Fibroblast of skin of back (primary cell): ENCODE measurements around the gene MRPL36.

Source experiments
- DNase-seq: peaks from one replicate; pipeline ENCODE4 v3.0.0-alpha.2; 2013

MRPL36 gene

DNA sequence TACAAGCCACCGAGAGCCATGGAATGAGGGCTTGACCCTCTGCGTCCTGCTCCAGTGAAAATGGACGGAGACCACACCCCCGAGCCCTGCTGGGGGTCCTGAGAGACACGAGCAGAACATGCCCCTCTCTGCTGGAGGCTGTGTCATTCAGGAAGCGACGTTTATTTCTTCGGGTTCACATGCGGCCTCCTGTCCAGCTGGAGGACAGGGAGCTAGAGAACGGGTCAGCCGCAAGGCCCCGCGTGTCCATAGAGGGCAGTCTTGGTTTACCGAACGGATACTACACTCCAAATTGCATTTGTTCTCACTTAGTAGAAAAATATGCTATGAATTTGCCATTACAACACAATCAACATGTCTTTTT lies 36.1 kb downstream of the MRPL36 start:
- DNase-seq = peak; percentile 61

DNA sequence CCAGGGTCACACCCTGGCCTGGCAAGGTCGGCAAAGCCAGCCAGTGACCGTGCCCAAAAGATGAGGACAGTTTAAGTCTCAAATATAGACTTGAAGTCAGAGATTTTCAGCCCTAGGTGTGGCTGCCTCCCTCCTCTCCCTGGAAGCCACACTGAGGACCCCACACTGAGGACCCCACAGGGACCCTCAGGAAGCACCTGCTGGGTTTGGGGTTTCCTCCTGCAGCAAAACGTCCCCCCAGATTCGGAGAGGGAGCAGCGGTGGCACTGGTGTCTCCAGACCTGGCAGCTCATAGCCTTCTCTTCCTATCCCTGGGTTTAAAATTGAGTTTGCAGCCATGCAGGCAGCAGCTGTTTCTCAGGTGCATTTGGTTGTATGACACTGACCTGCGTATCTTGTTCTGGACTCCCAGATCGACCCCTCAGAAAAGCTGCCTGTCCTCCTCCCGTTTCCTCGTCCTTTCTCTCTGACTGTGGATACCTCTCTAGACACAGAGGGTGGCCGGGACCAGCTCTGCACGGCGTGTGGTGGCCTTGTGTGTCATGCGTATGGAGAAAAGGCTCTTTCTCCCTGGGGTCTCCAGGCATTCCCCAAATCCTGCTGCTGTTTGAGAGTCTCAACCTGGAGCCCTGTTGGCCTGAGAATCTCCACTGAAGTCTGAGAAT lies 36.6 kb downstream of the MRPL36 start:
- DNase-seq = no peak

DNA sequence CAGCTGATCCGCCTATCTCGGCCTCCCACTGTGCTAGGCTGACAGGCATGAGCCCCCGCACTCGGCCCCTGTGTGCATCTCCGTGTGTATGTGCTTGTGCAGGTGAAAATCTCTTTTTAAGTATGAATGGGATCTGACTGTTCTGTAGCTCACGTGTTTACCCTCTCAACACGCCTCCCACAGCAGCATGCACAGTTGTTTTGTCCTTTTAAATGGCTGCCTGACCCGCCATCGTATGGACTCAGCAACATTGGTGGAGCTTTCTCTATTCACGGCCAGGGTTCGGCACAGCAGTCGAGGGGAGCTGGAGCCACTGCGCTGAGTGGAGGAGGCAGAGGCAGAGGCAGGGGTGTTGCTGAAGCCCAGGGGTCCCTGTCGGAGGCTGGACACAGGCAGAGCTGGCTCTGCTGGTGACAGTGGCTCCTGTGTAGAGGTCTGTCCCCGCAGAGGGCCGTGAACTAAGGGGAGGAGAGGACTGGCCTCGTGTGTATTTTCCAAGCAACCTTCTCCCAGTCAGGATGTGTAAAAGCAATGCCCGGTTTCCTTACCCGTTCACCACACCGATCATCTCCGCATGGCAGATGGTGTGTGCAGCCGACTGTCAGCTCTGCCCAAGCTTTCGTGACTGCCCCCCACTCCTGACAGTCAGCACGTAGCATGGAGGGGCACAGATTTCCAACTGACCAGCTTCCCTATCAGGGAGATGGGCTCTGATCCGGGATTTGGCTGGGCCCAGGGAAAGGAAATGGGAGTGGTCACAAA lies 37.3 kb downstream of the MRPL36 start:
- DNase-seq = no peak

DNA sequence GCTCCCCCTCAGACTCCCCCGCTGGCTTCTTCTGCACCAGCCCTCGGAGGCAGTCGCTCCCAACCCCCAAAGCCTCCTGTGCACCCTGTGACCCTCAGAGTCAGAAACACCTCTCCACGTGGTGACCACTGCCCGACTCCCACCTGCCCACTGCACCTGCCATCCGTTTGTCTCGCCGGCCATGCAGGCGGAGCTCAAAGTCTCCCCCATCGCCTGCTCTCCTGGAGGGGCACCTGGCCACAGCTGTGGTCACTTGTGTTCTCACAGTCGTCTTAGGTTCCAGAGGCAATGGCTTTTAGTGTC lies 38.2 kb downstream of the MRPL36 start:
- no peak for DNase-seq

DNA sequence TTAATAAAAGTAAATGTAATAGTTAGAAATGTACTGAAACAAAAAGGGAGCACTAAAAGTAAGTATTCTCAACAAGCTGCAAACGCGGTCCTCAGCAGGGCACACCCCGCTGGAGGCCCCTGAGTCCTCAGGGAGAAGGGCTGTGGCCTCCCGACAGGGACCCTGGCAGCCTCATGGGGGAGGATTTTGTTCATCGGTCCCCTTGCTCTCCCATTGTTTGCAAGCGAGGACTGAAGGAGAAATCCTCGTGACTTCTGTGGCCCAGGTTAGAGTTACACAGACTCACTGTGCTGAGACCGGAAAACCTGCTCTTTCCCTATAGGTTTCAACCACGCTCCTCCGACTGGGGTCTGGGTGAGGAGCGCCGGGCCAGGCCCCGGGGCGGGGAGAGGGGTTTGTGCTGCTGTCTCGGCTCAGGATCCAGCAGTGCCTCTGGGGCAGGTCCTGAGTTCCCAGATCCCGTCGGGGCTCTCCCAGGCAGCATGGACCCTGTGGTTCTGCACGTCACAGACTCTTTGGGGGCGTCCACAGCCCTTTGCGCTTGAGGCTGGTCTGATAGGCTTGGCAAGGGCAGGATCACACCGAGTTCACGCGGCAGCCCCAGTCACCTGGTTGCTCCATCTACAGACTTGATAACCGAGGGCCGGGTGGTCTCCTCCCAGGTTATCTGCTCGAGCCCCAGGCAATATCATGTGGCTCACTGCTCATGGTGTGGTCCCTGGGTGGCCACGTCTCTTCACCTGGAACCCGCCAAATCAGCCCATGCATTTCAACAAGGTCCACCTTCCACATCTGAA lies 38.8 kb downstream of the MRPL36 start:
- no peak for DNase-seq

DNA sequence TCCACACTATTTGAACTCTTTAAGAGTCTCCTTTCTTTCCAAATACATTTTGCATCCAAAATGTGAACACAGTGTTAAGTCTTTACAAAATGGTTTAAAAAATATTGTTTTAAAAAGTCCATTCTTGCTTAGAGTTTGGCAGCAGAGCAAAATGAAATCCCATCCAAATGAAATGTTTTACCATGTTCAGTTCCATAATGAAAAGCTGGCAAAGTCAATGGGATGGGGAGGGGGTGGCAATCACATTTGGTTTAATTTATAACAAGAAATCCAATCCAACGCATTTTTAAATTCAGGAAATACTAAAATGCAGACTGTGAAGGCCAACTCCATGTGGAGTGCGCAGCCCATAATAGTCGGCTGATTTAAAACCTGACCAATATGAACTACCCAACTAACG lies 39.4 kb downstream of the MRPL36 start:
- DNase-seq = no peak

DNA sequence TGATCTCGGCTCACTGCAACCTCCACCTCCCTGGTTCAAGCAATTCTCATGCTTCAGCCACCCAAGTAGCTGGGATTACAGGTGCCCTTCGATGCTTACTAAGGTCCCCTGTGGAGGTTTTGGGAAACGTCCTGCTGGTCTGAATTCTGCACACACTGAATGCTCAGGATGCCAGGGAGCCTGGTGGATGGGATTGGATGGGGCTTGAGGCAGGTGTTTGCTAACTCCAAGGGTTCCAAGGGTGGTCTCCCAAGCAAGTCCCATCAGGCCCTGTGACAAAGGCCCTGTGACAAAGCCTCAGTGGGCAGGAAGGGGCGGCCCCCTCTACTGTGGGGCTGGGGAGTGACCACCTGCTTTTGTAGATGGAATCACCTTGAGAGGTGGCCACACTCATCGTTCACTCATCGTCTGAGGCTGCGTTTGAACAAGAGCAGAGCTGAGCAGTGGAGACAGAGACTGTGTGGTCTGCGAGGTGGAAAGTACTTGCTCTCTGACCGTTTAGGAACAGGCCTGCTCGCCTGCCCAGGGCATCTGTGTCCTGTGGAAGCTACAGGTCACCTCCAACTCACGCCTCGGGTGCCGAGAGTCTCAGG lies 40.2 kb downstream of the MRPL36 start:
- DNase-seq = no peak

DNA sequence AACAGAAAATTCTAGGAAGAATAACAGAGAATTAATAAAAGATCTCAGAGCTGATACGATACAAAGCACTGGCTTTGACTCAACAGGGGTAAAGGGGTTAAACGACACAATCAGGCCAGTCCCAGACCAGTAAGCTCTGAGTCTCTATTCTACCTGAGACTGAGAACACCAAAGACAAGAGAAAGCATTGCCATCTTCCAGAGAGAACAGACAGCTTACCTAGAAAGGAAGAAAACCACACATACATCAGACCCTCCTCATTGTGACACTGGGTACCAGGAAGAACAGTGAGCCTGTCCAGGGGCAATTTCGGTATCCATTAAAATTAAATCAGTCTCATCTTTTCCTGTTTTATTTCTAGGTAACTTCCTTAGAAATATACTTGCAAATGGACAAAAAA lies 41.1 kb downstream of the MRPL36 start:
- no peak for DNase-seq

DNA sequence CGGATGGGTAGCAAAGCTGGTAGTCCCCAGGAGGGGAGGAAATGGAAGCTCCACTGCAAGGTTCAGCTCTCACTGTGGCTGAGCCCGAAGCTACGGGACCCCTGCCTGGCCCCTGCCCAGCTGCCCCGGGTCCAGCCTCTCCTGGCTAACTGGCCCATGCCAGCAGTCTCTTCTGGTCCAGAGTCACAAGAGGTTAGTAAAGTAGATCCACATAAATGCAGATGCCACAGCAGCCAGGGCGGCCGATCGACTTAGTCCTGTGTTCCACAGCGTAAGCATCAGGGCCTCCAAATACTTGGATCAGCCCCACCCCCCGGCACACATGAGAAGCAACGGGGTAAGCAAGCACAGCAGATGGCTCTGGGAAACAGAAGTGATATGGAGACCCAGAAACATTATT lies 42.1 kb downstream of the MRPL36 start:
- DNase-seq = no peak

DNA sequence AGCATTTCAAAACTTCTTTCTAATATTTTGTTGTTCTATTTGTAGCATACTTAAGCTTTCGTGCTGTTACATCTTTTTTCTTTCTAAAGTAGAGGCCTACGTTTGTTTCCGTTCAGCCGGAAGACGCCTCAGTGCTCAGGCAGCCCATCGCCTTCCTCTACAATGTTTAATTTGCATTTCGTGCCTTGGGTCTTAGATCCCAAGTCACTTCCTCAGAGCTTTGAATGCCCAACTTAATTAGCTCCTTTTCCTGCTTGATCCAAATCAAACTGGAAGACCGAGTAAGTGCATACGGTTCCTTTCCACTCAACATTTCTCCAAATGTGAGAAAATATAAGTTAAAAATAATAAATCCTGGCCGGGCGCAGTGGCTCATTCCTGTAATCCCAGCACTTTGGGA lies 43.2 kb downstream of the MRPL36 start:
- DNase-seq = no peak

DNA sequence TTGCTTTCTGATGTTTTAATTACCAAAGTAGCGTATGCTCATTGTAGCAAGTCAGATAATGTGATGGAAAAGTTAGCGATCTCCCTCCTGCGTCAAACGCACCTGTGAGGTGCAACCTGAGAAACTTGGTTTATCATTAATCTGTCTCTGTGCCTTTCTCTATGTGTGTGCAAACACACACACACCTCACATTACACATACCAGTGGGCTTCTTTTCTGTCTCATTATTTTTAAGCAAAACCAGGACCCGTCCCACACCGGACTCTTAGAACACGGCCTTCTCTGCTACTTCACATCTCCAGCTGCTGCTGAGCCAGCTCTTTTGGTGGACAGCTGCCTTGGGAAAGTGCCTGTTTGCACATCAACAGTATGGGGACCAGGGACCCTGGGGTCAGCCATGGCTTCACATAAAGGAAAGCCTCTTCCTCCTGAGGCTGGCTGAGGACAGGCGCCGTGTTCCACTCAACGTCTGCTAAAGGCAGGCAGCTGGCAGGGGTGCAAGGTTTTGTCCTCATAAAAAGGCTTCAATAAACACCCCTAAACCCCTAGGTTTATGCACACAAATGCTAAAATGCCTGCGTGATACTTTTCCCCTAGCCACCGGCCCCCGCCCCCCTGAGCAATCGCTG lies 44.2 kb downstream of the MRPL36 start:
- no peak for DNase-seq

DNA sequence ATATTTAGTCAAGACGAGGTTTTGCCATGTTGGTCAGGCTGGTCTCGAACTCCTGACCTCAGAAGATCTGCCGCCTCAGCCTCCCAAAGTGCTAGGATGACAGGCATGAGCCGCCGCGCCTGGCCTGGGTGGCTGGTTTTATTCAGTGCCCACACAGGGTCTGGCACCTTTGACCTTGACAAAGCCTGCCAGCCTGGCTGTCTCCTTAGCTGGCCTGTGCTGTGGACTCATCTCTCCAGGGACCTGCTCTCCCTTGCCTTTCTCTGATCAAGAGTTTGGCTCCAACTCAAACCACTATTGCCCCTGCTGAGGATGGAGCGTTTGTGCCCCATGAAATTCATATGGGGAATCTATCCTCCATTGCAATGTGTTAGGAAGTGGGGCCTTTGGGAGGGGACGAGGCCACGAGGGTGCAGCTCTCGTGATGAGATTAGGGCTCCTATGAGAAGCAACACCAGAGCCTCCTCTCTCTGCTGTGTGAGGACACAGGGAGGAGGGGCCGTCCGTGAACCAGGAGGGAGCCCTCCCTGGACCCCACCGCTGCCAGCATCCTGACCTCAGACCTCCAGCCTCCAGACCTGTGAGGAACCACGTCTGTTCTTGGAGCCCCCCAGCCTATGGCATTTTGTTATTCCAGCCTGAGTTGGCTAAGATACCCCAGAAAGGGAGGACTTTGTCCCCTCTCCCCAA lies 45.0 kb downstream of the MRPL36 start:
- DNase-seq = no peak

DNA sequence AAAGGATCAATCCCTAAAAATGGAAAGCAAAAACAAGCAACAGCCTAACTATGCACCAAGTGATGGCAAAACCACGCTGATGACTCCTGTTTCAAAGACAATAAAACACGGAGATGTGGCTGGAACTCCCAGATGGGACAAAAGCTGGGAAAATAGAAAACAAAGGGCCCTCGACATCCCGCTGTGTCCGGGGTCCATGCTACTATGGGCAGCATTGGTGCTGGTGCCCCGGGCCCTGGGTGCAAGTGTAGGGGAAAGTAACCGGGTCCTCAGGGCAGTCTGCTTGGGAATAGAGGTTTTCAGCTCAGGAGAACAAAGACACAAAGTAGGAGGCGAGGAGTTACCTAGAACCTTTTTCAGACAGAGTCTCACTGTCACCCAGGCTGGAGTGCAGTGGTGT lies 46.1 kb downstream of the MRPL36 start:
- no peak for DNase-seq

DNA sequence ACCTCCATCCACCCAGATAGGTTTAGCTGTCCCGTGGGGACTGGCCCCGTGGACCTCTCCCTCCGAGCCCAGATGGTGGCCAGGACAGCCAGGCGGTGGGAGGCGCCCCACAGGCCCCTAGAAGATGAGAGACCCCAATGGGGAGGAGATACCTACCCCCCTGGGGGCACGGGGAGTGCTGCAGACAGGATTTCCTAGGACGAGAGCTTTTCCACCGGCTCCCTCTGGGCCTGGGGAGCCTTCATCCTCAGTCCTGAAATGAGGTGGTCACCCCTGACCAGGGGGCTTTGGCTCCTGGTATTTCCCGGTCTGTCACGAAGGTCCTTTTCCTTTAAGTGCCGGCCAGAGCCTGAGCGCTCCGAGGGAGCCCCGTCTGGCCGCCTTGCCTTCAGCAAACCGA lies 46.8 kb downstream of the MRPL36 start:
- no peak for DNase-seq

DNA sequence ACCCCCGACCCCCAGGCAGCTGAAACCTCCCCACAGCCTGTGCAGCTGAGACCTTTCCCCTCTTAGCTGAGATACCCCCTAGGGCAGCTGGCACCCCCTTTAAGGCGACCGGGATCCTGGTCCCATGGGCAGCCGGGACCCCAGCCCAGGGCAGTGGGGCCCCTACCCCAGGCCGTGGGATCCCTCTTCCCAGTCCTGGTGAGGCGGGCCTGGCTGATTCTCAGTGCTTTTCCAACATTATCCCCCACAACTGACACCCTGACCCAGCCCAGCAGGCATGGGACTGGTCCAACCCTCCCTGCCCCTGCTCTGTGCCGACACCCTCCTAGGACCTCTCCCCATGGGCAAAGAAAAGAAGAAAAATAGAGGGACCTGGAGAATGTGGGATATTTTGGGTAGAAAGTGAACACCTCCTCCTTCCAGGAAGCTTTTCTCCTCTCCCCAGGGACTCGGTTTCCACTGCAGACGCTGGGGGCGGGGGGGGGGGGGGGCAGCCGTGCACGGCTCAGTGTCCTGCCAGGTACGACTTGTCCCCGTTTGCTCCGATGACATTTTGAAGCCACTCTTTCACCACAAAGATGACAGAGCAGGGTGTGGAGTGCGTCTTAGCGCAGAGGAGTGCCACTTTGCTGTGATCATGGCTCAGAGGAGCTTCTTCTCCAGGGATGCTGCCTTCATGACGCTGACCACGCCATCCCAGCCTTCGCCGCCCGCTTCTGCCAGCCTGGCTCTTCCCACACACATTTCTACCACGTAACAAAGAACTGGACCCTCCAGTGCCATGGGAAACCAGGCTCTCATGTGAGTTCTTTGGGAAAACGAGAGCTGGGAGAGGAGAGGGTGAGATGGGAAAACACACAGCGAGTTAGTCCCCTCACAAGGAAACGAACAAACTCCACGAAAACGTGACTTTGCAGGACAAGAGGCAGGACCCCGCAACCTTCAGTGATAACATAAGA lies 47.5 kb downstream of the MRPL36 start:
- DNase-seq = no peak

DNA sequence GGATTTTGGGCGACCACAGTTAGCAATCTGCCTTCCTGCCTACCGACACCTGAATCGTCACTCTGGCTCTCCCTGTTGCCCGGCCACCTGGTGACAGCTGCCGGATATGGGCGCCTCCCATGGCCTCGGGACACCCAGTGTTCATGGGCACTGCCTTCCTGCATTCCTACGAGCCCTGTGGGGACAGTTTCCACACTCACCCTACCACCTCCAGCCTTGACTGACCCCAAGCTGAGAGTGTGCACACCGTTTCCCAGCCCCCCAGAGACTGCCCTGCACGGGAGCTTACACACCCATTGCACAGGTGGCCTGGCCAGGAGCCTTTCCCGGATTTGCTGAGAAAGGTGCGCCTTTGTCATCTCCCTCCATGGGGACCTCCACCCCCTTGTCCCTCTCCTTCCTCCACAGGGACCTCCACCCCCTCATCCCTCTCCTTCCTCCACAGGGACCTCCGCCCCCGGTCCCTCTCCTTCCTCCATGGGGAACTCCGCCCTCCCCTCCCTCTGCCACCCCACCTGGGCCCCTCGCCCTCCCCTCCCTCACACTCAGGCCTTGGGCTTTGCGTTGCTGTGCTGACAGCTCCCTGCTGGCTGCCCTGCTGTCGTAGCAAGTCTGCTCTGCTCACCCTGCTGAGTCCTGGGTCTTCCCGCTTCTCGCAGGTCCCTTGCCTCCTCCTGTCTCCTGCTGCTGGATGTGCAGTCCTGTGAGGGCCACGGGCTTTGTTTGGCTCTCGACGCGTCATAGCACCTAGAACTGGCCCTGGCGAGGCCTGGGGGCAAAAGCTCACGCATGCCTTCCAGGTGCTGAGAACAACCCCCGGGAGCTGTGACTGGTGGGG lies 48.4 kb downstream of the MRPL36 start:
- DNase-seq = no peak

DNA sequence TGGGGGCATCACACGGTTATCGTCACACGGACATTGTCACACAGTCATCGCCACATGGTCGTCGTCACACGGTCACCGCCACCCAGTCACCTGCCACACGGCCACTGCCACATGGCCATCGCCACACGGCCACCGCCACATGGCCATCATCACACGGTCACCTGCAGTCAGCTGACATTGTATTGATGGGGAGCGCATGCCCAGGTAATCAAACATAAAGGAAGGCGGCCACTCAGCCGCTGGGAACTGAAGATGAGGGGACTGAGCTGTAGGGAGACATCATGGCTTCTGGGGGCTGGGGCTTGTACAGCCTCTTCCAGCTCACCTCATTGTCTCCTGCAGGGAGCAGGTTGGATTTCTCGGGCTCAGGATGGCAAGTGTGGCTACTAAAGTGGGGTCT lies 49.2 kb downstream of the MRPL36 start:
- DNase-seq = no peak

DNA sequence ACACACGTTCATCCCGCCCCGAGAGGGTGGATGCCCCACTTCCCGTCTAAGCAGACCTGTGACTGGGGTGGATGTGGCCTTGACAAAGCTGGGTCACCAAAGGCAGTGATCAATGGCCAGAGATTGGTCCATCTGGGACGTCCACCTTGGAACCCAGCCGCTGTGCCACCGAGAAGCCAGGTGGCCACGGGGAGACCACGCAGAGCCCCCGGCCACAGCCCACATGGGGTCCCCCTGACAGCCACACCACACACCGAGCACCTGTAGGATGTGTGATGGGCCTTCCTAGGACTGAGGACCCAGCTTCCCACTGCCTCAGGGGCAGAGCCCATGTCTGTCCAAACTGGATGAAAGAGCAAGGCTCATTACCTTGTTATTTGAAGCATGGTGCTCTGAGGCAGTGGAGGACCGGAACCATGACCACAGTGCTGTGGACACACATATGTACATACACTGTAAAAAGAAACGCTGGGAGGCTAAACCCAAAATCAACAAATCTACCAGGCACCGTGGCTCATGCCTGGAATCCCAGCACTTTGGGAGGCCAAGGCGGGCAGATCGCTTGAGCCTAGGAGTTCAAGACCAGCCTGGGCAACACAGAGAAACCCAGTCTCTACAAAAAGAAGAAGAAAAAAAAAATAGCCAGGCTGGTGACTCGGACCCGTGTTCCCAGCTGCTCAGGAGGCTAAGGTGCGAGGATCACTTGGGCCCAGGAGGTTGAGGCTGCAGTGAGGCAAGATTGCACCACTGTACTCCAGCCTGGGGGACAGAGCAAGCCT lies 50.1 kb downstream of the MRPL36 start:
- DNase-seq = no peak

DNA sequence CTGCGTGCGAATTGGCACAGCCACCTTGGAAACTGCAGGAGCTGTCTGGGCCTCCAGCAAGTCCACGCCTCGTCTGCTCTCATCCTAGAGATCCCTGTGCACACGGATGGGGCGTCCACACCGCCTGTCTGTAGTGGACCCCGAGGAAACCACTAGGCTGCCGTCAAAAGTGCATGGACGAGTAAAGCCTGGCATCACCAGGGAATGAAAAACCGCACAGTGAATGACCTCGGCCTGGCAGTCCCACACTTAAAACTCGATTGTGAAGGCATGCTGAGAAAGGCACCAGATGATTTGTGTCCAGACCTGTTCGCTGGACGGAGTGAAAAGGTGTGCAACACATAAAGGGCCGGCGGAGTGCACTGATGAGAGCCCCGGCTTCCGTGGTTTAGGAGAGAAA lies 50.8 kb downstream of the MRPL36 start:
- no peak for DNase-seq
